Measurements from ENCODE around the gene TEX51. TPM values are rescaled to one million over a fixed set of nuclear protein-coding genes. Genes with fewer than 3 reads are reported as not detected.

Gene TEX51
- total and polyA plus RNA-seq, 2 of the 4 experiments (the other 2 are of a cell fraction) = not detected

DNA sequence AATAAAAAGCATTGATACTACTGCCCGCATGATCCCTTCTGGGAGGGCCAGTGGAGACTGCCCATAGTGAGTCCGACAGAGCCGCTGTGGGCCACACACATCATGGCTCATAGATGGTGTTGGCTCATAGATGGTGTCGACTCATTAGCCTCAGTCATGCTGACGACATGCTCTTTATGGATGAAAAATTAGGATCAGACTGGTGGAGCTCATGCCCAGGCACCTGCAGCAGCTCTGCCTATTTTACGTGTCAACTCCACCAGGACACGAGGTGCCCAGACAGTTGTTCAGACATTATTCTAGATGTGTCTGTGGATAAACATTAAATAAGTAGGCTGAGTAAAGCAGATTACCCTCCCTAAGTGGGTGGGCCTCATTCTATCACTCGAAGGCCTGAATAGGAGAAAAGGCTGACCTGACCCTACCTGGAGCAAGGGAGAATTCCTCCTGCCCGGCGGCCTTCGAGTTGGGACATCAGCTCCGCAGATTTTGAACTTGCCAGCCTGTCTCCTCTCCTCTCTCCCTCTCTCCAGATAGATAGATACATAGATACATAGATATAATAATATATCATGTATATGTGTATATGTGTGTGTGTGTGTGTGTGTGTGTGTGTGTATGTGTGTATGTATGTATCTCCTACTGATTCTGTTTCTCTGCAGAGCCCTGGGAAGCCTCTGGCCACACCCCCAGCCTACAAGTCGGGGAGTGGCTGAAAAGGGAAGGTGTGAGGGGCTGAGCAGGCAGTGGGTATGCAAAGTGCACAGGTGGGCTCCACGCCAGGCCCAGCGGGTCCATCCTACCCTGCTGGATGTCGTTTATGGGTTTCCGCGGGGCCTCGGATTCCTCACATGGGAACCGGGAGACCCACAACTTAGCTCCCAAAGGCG lies 13.6 kb upstream of the TEX51 start:
- Histone ChIP-seq H3K56ac (ENCODE audit: extremely low read depth, insufficient read depth, low read length) (no peak overlapping the region), H3K9me3 (ENCODE audit: control insufficient read depth, insufficient read depth, low read length) (no peaks in the 10 kb centered on the region; the same call in 1 of the 2 replicates), H2BK5ac (ENCODE audit: low read depth, low read length, poor library complexity, severe bottlenecking) (no peak overlapping the region), H2BK20ac (ENCODE audit: low read depth, low read length) (no peak overlapping the region), H2BK120ac (ENCODE audit: low read depth, low read length) (no peak overlapping the region), H3K18ac (ENCODE audit: low read depth, low read length) (no peak overlapping the region), H4K20me1 (ENCODE audit: insufficient read depth, low read length) (no peaks in the 10 kb centered on the region), H3K9ac (ENCODE audit: low read depth, low read length) (no peak overlapping the region), H3K23ac (ENCODE audit: low read depth, low read length) (no peak overlapping the region), H3K4me3 (ENCODE audit: insufficient read depth, low read depth, low read length) (no peak overlapping the region), H3K9me1 (ENCODE audit: insufficient read depth, low read length) (no peaks in the 10 kb centered on the region), H3K4me2 (ENCODE audit: low read depth, low read length) (no peak overlapping the region), H2AK9ac (replicated peaks; ENCODE audit: low read depth, low read length, poor library complexity) (no peak overlapping the region), H2AK5ac (ENCODE audit: low read depth, low read length) (no peak overlapping the region), H4K8ac (ENCODE audit: low read depth in 2 of 2, low read length in 2 of 2) (no peak overlapping the region), H3K27me3 (ENCODE audit: control insufficient read depth, insufficient read depth, low read length) (peaks cover 9% of the 10 kb centered on the region), H2AFZ (replicated peaks; ENCODE audit: low read length, poor library complexity) (peak overlapping the region; percentile 13), H2BK15ac (ENCODE audit: low read depth, low read length) (no peak overlapping the region), H3K14ac (replicated peaks; ENCODE audit: low read depth, low read length) (no peak overlapping the region), H3K4me1 (ENCODE audit: control insufficient read depth, insufficient read depth, low read length) (no peaks in the 10 kb centered on the region; the same call in 1 of the 2 replicates), H3K79me1 (ENCODE audit: low read depth in 1 of 2, low read length in 2 of 2) (no peaks in the 10 kb centered on the region), H4K5ac (ENCODE audit: low read depth, low read length) (no peak overlapping the region), H3K36me3 (ENCODE audit: control insufficient read depth, insufficient read depth, low read length) (no peaks in the 10 kb centered on the region), H3K4ac (ENCODE audit: low read depth, low read length) (no peak overlapping the region), H4K91ac (ENCODE audit: insufficient read depth, low read depth, low read length) (no peak overlapping the region), H3K27ac (ENCODE audit: insufficient read depth, low read length) (no peak overlapping the region)
- in situ Hi-C loops (cut with MboI; ENCODE audit: low sequenced_read_pairs) = no loop called here
- no CpG with 5 or more reads among the region's 21 CpGs for WGBS, 2 experiments (ENCODE audit: extremely low coverage in 2 of 2, insufficient read length in 1 of 2)
- dilution Hi-C loops (cut with HindIII; ENCODE audit: low sequenced_read_pairs, unreplicated experiment) = no loop called here
- ChIA-PET POLR2A (ENCODE audit: unreplicated experiment) (no interaction called here), CTCF (no interaction called here)
- DNase-seq (no peak), ATAC-seq (ENCODE audit: low read depth) (no peak)
- BruUV-seq (replicated peaks) = no TSS peak
- TF ChIP-seq NFE2L2 (IDR thresholded peaks at IDR 0.05; ENCODE audit: low read depth, low read length) (no peak), MAZ (IDR thresholded peaks at IDR 0.05; ENCODE audit: borderline replicate concordance, low read depth, low read length) (no peak), SMC3 (IDR thresholded peaks at IDR 0.05; ENCODE audit: low read depth, low read length) (no peak), CEBPB (IDR thresholded peaks at IDR 0.05; ENCODE audit: low read depth, low read length) (no peak), BHLHE40 (IDR thresholded peaks at IDR 0.05; ENCODE audit: low read depth, low read length) (no peak), RCOR1 (IDR thresholded peaks at IDR 0.05; ENCODE audit: insufficient replicate concordance, low read length) (no peak), MXI1 (IDR thresholded peaks at IDR 0.05; ENCODE audit: borderline replicate concordance, low read depth, low read length) (no peak), FOS (IDR thresholded peaks at IDR 0.05; ENCODE audit: low read depth, low read length) (no peak), POLR2A (IDR thresholded peaks at IDR 0.05; ENCODE audit: low read depth, low read length) (no peak), MAFK (IDR thresholded peaks at IDR 0.05; ENCODE audit: low read depth, low read length) (no peak), RAD21 (IDR thresholded peaks at IDR 0.05; ENCODE audit: low read length) (no peak), RFX5 (IDR thresholded peaks at IDR 0.05; ENCODE audit: low read depth, low read length) (no peak)
- TF ChIP-seq, protein P1, sequence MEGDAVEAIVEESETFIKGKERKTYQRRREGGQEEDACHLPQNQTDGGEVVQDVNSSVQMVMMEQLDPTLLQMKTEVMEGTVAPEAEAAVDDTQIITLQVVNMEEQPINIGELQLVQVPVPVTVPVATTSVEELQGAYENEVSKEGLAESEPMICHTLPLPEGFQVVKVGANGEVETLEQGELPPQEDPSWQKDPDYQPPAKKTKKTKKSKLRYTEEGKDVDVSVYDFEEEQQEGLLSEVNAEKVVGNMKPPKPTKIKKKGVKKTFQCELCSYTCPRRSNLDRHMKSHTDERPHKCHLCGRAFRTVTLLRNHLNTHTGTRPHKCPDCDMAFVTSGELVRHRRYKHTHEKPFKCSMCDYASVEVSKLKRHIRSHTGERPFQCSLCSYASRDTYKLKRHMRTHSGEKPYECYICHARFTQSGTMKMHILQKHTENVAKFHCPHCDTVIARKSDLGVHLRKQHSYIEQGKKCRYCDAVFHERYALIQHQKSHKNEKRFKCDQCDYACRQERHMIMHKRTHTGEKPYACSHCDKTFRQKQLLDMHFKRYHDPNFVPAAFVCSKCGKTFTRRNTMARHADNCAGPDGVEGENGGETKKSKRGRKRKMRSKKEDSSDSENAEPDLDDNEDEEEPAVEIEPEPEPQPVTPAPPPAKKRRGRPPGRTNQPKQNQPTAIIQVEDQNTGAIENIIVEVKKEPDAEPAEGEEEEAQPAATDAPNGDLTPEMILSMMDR (conservative IDR thresholded peaks at IDR 0.05; ENCODE audit: low read depth, low read length) = no peak
- TF ChIP-seq, protein P2, sequence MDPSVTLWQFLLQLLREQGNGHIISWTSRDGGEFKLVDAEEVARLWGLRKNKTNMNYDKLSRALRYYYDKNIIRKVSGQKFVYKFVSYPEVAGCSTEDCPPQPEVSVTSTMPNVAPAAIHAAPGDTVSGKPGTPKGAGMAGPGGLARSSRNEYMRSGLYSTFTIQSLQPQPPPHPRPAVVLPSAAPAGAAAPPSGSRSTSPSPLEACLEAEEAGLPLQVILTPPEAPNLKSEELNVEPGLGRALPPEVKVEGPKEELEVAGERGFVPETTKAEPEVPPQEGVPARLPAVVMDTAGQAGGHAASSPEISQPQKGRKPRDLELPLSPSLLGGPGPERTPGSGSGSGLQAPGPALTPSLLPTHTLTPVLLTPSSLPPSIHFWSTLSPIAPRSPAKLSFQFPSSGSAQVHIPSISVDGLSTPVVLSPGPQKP (IDR thresholded peaks at IDR 0.05; ENCODE audit: borderline replicate concordance, low read depth, low read length) = no peak
- TF ChIP-seq, protein P3, sequence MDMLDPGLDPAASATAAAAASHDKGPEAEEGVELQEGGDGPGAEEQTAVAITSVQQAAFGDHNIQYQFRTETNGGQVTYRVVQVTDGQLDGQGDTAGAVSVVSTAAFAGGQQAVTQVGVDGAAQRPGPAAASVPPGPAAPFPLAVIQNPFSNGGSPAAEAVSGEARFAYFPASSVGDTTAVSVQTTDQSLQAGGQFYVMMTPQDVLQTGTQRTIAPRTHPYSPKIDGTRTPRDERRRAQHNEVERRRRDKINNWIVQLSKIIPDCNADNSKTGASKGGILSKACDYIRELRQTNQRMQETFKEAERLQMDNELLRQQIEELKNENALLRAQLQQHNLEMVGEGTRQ (IDR thresholded peaks at IDR 0.05; ENCODE audit: low read depth, low read length) = no peak
- intact Hi-C loops (cut with micrococcal nuclease) = loop anchor here (10.0 kb wide), 1 partner anchor 170 kb away; no protein-coding TSS in a partner anchor

Measured in IMR-90 (cell line).